AML-193 (cell line): Measurements from ENCODE around the gene ISLR.
A peak's percentile ranks its signal among the peaks of the same experiment; 100 is the strongest.

ENCODE experiments used
- DNase-seq, 2 experiments: peaks; one replicate each; lab custom pipeline; 2025; lab: John Stamatoyannopoulos, UW

ISLR gene

DNA sequence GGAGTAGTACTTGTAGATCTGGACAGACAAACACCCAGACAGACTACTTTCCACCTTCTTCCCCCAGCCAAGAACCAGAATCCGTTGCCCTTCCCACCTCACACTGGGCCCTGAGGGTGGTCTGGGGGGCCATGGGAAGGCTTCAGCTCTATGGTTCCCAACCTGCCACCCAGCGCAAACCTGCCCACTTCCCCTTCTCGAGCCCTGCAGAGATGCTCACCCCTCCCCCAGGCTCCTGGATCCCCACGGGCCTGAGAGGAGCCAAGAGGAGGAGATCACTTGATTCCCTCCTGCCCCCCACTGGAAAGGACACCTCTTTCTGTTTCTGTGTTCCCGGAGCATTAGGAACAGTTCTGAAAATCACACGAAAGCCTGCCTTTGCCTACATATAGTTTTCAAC lies 20.4 kb downstream of the ISLR start:
- no peak for DNase-seq

- DNase-seq: no peak
Measured at GRCh38 chr15:74194572-74195559, 21.4 kb downstream of the ISLR start.

DNA sequence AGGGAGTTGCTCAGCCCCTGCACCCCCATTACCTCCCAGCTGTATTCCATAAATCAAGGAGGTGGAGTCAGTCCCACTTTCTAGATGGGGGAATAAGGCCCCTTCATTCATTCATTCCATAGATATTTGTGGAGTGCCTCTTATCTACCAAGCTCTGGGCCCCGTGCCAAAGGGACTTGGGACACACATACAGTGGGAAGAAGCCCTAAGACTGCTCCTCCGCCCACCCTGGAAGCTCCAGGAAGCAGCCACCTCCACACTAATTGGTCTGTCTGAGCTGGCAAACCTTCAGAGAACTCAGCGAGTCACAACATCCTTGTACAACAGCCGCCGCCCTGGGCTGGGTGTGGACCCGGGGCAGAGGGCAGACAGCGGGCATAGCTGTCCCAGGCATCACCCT lies 22.7 kb downstream of the ISLR start:
- DNase-seq: no peak

DNA sequence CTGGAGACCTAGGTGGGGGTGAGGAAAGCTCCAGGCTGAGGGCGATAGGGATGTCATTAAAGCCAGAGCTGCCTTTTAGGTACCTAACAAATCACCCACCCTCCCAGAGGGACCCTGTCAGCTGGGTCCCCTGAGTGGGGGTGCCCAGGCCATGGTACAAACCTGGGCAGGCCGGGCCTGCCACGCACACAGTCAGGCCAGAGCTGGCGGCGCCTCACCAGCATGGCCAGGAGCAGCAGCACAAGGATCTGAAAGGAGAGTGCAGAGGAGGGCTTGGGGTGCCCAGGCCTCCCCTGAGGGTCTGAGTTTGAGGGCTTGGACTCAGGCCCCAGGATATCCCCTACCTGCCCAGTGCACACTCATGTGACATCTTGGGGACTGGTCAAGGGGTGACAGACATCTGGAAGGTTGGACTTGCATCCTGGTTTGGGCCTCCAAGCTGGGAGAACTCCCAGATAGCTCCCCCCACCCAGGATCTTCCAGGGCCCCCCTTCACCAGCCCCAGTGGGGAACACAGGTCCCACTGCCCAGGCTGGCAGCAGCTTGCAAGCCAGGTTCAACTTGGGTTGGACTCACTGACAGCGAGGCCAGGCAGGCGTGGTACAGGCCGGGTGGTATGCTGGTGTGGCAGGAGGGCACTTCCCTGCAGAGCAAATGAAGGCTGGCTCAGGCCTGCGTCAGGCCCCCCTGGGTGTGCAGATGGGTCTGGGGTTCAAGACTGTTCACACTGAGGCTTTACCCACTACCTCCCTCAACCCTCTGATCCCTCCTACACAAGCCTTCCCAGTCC lies 23.9 kb downstream of the ISLR start:
- no peak for DNase-seq

DNA sequence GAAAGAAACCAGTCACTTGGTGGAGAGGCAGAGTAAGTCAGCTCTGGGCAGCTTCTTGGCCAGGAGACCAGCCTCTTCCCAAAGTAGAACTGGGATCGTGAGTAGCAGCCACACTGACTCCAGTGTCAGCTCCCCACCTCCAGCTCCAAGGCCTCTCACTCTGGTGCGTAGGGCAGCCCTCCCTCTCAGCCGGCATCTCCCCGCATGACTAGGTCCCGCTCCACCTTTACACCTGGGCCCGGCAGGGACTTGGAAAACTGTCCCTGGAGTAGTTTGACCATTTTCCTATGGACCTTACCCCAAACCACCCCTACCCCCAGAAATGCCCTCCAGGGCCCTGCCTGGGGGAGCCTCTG lies 25.8 kb downstream of the ISLR start:
- DNase-seq: no peak

DNA sequence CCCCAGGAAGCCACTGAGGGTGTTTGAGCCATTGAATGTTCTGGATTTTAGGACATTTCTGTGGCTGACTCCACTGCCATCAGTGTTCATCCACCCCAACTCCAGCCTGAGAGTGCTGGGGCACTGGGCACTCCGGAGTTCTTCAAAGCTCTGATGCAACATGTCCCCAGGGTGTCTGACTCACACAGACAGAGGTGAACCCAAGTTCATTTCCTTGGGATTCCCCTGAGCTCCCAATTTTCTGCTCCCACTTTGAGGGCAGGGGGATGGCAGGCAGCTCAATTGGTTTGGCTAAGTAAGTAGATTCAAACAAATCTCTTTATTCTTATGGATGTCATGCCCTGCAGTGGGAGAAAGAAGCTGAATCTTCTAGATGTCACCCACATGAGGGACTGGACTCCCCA lies 26.9 kb downstream of the ISLR start:
- peak; percentile 9 to 19 for DNase-seq

DNA sequence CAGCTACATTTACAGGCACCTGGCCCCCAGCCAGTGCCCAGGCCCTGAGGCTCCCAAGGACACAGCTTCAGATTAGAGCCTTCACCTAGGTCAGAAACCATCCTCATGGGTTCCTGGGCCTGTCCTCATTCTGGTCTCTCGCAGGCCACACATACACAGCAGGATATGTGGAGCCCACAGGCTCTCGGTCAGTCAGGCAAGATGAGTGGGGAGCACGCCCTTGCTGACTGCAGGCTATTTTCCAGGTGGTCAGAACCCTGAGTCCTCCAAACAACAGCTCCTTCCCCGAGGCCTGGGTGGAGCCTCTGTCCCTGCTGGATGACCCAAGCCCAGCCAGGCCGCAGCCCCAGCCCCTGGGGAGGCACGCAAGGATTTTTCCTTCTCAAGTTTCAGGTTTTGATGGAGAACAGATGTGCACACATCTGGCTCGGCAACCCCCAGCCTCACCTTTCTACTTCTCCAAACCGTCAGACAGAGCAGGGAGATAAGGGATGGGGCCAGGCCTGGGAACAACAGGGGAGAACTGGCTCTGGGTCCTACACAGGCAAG lies 27.4 kb downstream of the ISLR start:
- DNase-seq: no peak

DNA sequence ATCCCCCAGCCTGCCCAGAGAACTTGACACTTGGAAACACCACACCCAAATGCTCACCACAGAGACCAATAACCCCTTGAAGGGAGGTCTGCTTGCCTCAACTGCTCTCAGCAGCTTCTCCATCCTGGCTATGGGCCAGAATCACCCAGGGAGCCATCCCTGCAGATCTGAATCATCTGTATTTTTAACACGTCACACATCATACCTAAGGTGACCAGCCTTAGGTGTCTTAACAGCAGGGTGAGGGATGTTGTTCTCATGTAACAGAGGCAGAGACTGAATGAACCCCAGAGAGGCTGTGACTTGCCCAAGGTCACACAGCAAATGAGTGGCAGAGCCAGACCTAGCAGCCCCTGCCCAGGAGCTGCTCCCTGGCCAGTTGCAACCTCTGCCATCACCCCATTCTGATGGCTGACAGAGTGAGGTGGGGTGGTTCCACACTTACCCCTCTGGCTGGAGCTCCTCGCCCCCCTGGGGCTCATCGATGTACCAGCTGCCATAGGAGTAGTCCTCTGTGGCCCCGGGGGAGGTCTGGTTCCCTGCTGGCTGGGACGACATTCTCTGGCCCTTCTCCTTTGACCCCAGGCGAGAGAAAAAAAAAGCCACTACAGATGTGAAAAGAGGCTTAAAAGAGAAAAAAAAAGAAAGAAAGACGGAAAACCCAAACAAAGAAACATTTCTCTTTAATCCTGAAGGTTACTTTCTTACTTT lies 28.4 kb downstream of the ISLR start:
- no peak for DNase-seq

GRCh38 chr15:74202452-74203401 lies 29.2 kb downstream of the ISLR start, which contains the start of gene STRA6:
TSS of gene STRA6 (minus strand) at chr15:74202787. CDS start at chr15:74202267, 520 bp downstream.
- DNase-seq: no peak

- no peak for DNase-seq
Measured at GRCh38 chr15:74203914-74204431, 30.5 kb downstream of the ISLR start.

DNA sequence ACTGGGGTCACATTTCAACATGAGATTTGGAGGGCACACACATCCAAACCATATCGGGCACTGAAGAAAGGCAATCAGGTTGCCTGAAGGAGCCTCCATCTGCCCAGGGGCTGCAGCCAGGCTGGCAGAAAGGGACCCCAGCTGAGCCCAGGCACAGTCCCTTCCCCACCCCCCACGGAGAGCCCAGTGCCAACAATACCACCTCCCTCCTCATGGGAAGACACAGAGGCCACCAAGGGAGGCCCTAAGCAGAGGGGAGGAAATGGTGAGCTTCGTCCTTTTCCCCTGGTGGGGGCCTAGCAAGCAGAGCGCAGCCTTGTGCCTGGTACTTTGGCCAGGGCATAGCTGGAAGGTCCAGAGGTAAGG lies 32.1 kb downstream of the ISLR start:
- DNase-seq: no peak

- DNase-seq: no peak
Measured at GRCh38 chr15:74206801-74207281, 33.3 kb downstream of the ISLR start.

DNA sequence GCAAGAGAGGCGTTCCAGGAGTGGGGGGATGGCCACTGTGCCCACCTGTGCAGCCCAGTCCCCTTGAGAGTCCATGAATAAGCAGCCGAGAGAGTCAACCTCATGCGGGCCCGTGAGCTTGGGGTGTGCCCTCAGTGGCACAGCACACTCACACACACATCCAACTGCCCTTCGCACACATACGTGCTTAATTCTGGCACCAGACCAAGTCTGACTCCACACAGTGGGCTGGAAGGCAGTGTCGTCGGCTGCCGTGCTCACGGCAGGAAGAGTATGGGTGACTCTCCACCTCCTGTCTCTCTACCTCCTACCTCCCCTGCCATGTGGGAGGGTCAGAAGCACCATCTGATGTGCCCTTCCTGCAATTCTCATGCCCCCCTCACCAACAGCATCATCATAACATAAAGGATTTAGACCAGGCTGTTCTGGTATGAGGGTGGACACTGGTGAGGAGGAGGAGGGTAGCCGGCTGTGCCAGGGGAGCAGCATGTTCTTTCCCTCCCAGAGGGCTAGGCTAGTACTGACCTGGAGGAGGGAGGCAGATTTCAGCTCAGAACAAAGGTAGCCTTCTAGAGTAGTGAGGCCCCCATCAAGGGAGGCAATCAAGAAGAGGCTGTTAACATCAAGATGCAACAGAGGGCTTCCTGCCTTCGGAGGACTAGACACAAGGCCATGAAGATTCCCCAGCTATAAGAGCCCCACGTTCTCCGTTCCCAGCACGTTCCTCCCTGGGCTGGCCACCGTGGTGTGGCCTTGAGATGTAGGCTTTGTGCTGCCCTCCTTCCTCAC lies 34.3 kb downstream of the ISLR start:
- no peak for DNase-seq

GRCh38 chr15:74208496-74208895 lies 35.0 kb downstream of the ISLR start:
- DNase-seq: no peak

- no peak for DNase-seq
Measured at GRCh38 chr15:74208901-74209559, 35.5 kb downstream of the ISLR start.

DNA sequence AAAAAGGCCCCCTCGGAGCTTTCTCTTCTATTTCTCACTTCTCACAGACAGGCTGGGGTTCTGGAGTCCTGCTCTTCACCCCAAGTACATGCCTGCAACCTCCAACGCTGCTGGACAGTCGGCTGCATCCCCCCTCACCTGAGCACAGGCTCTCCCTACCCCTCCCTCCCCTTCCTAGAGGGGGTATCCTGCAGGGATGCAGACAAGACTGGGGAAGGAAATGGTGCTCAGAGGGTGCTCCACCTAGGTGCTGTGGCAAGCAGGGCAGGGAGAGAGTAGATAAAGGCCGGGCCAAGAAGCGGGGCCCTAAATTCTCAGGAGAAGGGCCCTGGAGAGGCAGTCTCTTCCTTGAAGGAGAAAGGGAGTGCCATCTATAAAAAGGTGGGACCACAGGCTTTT lies 36.0 kb downstream of the ISLR start:
- DNase-seq: no peak

- no peak for DNase-seq
Measured at GRCh38 chr15:74209997-74210671, 36.6 kb downstream of the ISLR start.

DNA sequence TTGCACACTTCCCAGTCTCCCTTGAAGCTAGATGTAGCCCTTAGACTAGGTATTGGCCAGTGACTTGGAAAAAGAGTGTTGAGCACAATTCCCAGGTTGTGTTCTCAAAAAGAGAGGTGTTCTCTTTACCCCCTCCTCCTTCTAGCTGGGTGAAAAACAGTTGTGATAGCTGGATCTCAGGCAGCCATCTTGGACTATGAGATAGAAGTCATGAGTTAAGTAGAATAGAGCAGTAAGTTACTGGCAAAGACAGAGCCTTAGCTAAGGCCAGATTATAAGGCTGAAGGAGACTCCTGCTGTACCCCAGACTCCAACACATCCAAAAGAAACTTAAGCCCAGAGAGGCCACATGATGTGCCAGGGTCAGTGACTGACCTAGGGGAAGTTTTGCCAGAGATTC lies 37.2 kb downstream of the ISLR start:
- no peak for DNase-seq

GRCh38 chr15:74211656-74212055 lies 38.1 kb downstream of the ISLR start:
- DNase-seq: no peak
